Measurements from ENCODE around the gene GABPB1.

The GABPB1 gene

DNA sequence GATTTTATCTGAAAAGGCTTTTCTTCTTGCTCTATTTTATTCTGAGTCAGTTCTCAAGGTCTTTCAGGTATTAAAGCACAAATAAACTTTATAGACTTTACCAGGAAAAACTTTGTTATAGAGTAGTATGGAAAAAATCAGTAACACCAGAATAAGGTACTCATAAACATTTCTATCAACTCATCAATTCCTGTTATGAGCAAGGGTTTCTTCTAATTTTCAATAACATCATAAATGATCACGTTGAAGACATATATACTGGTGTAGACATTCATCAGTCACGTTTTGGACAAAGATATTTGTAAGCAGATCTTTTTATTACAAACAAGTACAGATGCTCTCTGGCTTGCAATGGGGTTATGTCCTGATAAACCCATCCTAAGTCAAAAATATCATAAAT, 79.9 kb downstream of the GABPB1 start:
- no peak for DNase-seq

GRCh38 chr15:50267577-50267976, 87.4 kb downstream of the GABPB1 start:
- no peak for DNase-seq

- no peak for DNase-seq
Observed at GRCh38 chr15:50265620-50266019, 89.4 kb downstream of the GABPB1 start, which contains the start of gene HDC. HDC (minus strand) TSS chr15:50265726; CDS start chr15:50265623, 103 bp downstream.

GRCh38 chr15:50262533-50262932, 92.5 kb downstream of the GABPB1 start:
- DNase-seq: no peak

DNA sequence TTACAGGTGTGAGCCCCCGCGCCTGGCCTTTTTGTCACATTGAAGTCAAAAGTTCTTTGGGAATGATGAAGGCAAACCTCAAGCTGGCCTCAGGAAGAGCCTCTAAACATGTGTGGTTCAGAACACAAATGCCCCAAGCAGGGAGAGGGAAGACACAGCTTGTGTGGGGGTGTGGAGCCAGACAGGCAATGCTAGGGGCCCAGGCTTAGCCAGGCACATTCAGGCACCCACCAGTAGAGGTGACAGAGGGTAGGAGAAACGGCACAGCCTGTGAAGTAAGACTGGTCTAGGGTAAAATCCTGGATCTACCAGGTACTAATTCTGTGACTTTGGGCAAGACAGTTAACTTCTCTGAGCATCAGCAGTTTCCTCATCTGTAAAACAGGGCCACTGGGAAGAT, 93.0 kb downstream of the GABPB1 start:
- DNase-seq: no peak

DNA sequence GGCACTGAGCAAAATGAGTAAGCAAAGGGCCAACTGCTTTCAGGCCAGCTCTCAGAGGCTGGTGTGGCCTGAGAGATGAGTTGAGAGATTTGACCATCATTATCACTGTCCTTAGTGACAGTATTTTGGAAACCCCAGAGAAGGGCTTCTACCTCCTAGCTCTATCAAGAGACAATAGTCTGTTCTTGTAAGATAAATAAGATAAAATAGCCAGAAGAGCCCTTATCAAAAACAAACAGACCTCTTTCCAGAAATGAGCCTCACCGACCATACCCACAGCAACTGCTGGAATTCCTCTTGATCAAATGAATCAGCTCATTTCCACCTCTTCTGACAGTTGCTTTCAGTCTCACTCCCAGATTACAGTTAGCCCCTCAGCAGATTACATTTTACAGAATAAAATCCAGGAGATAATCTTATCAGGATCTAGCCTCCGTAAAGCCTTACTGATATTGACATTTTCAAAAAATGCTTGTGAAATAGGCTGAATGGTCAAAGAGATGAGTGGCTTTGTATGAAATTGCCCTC, 94.0 kb downstream of the GABPB1 start:
- DNase-seq: no peak

GRCh38 chr15:50259276-50259675, 95.7 kb downstream of the GABPB1 start:
- DNase-seq: no peak

DNA sequence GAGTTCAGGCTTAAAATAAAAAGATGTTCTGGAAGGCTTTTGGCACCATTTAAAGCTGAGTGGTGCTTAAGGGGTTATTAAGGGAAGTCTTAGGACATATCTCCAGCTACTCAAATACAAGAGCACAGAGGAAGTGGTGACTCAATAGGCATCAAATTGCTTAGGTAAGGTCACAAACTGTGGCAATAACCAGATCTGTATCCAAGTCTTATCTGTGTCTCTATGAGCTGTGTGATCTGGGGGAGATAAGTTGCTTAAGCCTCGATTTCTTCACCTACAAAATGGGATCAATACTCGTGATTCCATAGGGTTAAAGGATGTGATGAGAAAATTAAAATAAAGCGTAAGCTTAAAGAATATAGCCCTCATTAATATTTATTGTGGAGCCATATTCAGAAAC, 97.1 kb downstream of the GABPB1 start:
- DNase-seq: no peak

DNA sequence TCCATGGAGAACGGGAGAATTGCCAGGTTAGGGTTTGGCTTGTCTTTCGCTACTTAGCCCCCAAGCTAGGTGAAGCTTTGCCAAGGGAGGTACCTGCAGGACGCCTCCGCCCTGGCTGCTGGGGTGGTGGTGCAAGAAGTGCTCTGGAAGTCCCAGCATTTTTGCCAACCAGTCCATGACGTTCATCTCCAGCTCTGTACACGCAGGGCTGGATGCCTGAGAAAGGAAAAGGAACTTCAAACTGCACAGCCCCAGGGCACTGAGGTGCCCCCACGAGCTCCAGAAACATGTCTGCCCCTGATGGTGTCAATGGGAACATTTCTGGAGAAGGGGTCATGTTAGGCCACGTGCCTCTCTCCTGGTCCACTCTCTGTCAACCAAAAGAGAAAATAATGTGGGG, 97.7 kb downstream of the GABPB1 start:
- no peak for DNase-seq

DNA sequence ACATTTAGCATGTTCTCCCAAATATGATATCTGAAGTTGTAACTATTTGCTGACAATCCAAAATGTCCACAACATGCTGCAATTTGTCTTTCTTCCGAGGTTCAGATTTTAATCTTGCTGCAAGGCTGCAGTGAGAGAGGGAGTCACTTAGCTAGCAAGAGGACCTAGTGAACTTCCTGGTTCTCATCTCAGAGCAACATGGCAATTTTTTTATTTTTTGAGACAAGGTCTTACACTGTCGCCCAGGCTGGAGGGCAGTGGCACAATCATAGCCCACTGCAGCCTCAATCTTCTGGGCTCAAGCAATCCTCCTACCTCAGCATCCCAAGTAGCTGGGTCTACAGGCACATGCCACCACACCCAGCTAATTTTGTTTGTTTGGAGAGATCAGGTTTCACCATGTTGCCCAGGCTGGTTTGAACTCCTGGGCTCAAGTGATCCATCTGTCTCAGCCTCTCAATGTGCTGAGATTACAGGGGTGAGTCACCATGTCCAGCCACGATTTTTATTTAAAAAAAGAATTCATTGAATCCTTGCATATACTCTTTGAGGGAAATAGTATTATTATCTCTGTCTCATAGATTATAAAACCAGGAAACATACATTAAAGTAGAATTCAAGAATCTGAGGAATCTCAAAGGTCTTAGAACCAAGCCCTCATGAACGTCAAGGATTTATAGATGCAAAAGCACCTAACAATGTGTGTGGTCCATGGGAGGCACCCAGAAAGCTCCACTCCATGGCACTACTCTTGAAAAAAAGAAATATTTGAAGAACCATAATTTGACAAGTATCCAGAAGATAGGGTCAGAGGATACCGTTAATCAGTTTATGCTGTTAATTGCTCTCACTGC, 98.6 kb downstream of the GABPB1 start:
- no peak for DNase-seq

- DNase-seq: no peak
Observed at GRCh38 chr15:50252556-50252955, 102.4 kb downstream of the GABPB1 start.

- DNase-seq: no peak
Observed at GRCh38 chr15:50251638-50252182, 103.3 kb downstream of the GABPB1 start.

DNA sequence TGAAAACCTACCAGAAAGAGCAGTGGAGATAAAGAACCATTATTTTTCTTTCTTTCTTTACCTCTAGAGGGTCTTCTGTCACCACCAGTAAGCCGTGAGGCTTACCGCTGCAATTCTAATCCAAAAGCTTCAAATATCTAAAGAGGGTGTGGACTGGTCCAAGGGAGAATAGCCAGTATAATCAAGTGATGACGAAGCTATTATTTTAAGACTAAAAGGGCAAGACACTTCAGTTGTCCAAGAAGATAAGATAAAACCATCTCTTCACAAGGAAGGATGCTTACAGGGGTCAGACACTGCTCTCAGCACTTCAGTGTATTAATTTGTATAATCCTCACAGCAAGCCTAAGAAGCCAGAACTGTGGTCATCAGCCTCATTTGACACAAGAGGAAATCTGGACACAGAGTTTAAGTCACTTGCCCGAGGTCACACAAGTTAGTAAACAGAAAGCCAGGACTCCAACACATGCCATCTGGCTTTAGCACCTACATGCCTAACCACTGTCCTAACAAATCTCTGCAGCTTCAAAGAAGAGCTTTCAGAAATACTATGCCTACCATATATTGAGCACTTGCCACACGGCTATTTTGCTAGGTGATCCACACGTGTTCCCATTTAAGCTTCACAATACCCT, 104.1 kb downstream of the GABPB1 start:
- DNase-seq: no peak

DNA sequence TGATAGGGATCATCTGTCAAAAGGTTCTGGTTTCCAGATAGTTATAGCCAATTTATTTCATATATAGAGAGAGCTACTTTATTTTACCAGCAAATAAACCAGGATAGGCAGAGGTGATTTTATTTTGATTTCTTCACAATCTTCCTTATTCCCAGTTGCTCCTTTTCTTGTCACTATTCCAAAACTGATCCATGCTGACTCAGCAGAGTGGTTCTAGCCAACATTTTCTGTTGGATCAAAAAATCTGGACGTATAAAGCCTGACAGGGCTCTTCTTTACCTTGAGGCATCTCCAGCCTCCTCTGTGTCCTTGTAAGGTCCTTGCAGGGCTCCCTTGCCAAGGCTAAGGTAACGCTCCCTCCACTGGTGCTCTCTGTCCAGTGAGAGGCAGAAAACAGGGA, 105.3 kb downstream of the GABPB1 start:
- no peak for DNase-seq

DNA sequence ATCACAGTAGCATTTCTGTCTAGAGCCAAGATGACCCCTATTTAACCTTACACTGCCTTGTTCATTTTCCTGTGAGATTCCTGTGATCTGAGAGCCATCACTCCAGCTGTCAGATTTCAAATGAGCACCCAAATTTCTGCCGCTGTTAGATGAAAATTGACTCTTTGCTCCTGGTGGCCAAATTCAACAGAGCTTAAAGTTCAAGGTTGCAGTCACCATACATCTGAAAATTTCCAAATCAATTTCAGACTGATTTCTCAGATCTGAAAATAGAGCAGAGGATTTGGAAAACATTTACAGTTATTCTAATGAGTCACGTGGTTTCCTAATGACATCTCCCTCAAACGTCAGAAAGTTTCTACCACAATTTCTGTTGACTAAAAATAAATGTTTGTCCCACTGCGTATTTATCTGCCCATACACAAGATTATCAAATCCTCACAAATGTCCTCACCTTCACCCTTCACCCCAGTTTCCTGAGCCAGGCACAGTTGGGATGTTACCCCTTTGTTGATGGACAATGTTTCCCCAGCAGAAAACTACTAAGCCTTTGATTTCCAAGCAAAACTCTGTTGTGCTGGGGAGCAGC, 105.9 kb downstream of the GABPB1 start:
- DNase-seq: no peak

GRCh38 chr15:50247819-50248655, 107.0 kb downstream of the GABPB1 start:
- no peak for DNase-seq

DNA sequence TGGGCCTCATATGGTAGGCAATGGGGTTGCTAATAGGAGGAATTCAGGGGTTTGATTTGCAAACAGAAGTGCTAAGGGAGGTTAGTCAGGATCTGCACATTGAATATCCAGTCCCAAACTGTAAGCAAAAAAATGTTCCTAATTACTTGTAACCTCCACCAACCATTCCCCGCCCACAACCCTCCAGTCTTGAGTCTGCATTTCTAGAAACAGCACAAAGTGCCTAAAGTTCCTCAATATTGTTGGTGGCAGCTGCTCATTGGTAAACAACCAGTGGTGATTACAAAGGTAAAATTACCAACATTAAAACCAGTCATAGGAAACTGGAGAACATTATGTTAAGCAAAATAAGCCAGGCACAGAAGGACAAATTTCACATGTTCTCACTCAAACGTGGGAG, 108.4 kb downstream of the GABPB1 start:
- no peak for DNase-seq

DNA sequence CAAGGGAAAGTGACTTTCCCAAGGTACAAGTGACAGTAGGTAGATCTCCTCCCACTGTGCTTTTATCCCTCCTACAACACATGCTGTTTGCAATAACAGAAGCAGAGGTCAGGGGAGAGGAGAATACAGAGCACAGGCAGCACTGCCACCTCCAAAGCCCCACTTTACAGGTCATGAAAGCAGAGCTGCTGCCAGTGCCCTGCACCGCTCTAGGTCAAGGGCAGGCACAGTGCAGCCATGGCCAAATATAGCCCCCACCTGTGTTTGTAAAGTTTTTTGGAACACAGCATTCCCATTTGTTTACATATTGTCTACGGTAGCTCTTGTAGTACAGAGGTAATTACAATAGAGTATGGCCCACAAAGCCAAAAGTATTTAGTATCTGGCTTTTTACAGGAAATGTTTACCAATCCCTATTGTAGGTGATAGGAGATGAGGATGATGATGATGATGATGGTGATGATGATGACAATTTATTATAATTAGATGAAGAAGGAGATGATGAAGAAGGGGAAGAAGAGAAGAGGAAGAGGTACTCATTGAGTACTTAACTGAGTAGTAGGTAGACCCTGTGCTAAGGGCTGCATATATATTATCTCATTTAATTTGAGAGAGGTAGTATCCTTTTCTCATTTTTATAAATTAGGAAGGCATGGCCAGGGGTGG, 109.9 kb downstream of the GABPB1 start:
- no peak for DNase-seq

DNA sequence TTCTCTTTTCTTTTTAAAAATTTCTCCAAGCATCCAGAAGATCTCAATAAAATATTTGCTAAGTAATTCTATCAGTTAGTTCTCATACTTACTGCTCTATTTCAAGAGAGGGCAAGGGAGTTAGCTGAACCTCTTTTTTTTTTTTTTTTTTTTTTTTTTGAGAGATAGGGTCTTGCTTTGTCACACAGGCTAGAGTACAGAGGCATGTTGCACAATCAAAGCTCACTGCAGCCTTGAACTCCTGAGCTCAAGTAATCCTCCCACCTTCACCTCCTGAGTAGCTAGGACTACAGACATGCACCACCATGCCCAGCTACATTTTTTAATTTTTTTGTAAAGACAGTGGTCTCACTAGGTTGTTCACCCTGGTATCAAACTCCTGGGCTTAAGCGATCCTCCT, 110.8 kb downstream of the GABPB1 start:
- no peak for DNase-seq

DNA sequence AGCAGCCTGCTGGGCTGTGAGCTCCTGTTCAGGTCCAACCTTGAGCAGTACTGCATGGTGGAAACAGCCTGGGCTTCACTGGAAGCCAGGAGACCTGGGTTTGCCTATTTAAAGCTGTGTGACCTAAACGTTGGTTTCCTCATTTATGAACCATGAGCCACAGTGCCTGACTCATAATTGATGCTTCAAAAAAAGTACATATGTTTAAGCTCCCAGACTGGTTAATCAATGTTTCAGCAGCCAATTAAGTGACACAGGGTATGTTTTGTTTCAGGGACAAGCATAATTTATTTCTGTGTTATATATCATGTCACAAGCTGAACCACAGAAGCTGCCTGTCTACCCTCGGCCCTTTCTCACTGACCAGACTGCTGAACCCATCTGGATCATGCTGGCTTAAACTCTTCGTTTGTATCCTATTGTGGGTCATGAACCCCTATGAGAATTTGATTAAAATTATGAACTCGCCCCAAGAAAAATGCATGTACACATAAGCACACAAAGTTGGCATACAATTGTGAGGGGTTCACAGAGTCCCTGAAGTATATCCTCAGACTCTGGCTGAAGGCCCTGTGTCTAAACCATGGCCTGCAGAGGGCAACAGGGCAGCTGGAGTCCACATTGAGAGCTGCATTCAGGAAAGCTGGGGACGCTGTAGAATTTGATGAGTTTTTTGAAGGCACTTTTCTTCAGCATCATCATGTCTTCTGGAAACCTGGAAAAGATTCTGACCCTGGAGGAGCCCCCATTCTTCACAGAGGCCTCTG, 113.1 kb downstream of the GABPB1 start:
- no peak for DNase-seq

DNA sequence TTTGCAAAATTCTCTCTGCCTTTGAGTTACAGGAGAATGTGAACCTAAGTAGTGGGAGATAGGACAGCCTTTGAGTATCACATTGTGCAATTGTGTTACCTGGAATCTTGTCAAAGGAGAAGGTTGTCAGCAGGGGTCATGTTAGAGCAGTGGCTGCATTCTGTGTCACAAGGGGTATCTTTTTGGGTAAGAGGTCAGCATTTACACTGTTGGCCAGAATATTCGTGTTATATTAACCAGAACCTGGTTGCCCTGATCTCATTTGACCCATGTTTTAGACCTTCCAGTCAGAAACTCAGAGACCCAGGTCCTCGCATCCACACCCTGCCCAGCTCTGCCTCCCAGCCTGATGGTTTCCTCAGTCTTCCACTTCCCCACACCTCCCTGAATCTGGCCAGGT, 116.7 kb downstream of the GABPB1 start:
- DNase-seq: no peak
